Limb (tissue), 2 donors: ENCODE measurements around the gene CFAP298.
"Not testable (repeated sequence)": the region's sequence is repeated elsewhere in the genome, so short reads cannot be mapped to it uniquely, and the experiment has no call there.

Experiments
- DNase-seq, 2 donors: peaks; one replicate each; pipeline ENCODE4 v3.0.0-alpha.2; 2016; ENCODE audit errors: extremely low spot score in 2 of 2

Gene CFAP298

DNA sequence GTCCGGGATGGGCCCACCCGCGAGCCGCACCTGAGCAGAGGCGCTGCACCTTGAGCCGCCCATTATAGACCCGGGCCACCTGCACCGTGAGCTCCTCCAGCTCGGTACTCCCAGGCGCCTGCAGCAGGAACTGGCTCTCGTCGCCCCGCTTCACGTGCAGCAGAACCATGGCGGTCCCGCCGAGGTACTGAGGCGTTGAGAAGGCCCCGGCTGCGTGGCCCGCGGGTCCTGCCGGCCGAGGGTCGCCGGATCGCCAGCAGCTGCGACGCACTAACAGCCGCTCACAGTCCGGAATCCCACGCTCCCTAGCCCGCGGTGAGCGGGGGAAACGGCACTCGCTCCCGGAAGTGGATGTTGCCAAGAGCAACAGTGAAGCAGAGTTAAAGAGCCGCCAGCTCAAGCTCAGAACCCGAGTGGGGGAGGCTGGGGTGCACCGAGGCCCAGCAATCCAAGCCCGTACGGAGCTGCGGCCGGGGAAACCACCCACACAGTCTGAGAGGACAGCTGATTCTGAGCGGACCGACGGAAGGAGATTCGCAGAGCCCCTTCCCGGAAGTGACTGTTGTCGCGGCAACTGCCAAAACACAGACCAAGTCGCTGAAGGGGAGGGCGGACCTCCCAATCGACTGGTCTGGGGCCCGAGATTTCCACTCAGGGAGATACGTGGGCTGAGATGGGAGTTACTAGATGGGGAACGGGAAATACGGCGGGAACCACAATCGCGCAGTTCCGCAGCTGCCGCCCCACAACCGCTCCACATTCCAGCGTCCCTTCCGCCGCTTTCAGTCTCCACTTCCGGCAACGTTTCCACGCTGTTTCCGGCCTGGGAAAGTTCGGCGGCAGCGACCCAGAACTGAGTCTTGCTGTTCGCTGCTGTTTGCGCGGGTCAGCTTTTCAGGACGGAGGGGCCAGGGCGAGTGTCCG is at the start of gene CFAP298:
CFAP298 (minus strand) TSS at position 303 of the 924 bp plus-strand sequence; CDS start at position 169, 134 bp downstream.
- peak; percentile 88 to 94 for DNase-seq

- not testable (repeated sequence) for DNase-seq
Observed at GRCh38 chr21:32661026-32661782, 49.0 kb upstream of the CFAP298 start.

DNA sequence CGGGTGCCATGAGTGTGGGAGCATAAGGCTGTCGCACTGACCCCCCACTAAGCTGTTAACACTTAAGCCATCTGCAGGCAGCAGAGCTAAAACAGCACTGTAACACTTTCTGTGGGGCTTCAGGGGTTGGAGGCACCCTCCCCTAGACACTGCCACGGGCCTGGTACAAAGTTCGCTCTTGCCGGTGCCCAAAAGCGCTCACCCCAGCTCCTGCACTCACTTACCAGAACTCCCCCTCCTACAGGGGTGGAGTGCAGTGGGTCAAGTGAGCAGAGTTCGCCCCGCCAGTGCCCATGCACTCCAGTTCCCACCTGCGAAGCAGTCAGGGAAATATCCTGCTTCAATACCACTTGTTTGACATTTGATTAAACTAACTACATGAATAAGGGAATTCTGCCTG is 46.3 kb upstream of the CFAP298 start:
- DNase-seq = no peak

DNA sequence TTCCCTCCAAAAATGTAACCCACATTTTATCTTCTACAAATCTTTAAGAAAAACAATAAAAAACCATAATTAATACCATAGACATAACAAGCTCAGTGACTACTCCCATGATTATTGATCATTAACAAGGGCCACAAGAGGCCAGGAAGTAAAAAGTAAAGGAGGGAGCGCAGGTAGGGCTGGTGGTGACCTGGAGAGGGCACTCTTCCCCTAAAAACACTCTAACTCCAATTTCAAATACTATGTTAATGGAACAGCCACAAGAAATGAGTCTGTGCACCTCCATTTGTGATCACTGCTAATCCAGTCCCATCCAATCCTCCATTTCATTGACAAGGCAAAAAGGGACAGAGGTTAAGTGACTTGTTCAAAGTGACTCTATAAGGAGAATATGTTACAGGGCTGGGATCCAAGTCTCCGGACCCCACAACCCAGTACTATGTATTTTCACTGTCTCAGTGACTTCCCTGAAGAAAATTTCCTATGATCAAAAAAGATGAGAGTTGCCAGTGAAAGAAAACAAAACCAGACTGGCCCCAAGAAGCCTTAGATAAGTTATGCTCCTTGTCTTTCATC is 41.2 kb upstream of the CFAP298 start:
- no peak for DNase-seq

GRCh38 chr21:32648165-32648564 is 36.0 kb upstream of the CFAP298 start:
- no peak for DNase-seq

DNA sequence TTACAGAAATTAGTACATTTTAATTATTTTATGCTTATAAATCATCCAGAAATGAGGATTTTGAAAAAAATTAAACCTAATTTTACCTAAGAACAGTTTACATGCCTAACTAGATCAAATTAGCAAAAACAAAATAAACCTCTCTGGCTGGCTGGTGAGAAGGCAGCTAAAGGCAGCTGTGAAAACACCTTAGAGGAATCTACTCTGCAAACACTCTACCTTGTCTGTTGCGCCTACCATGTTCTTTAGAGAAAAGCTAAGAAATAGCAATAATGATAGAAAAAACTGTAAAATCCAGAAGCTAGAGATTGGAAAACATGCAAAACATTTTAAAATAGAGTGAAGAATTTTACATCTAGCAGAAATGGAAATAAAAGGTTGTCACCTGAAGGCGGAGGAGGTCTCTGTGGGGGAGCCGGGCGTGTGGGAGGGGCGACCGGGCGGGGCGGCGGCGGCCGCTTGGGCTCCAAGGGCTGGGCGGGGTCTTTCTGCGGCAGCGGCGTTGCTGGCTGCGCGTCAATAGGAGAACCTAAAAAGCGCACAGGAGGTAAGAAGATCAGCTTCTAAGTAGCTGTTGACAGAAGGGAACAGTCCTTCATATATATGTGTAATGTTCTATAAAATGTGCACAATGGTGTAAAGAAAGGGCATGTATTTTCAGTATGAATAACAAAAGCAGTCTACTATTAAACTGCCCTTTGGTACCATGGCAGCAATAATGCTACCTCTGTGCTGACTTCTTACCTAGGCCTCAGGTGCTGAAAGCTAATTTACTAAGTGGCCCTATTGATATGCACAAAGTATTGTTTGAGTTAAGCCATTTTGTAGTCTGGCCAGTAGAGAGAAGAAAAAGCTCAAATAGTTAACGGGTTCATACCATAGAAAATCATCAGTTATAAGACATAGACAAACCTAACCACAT is 33.3 kb upstream of the CFAP298 start:
- no peak for DNase-seq

GRCh38 chr21:32641710-32642698 is 29.8 kb upstream of the CFAP298 start:
- no peak for DNase-seq

GRCh38 chr21:32626621-32627196 is 14.5 kb upstream of the CFAP298 start:
- no peak for DNase-seq

- not testable (repeated sequence) for DNase-seq
Observed at GRCh38 chr21:32618218-32618617, 6.0 kb upstream of the CFAP298 start.

DNA sequence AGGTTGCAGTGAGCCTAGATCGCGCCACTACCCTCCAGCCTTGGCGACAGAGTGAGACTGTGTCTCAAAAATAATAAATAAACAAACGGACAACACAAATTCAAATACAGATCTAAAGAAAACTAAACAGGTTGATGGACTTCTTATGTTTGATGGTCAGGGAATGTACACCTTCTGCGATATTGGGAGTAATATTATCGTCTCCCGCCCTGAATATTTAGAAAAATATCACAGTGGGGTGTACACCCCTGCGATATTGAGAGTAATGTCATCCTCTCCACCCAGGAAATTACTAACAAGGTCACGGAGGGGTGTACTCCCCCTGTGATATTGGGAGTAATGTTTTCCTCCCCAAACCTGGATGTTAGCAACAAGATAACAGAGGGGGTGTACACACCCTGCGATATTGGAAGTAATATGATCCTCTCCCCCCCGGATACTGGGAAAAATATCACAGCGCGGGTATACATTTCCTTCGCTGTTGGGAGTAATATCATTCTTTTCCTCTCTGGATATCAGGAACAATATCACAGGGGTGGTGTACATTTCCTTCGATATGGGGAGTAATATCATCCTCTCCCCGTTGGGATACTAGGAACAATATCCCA is 1.4 kb upstream of the CFAP298 start:
- no peak for DNase-seq

GRCh38 chr21:32612999-32613337 is 791 bp upstream of the CFAP298 start:
- no peak for DNase-seq

- peak in 1 of 2 donors; percentile 40 for DNase-seq
Observed at GRCh38 chr21:32611471-32611997, 643 bp downstream of the CFAP298 start.

DNA sequence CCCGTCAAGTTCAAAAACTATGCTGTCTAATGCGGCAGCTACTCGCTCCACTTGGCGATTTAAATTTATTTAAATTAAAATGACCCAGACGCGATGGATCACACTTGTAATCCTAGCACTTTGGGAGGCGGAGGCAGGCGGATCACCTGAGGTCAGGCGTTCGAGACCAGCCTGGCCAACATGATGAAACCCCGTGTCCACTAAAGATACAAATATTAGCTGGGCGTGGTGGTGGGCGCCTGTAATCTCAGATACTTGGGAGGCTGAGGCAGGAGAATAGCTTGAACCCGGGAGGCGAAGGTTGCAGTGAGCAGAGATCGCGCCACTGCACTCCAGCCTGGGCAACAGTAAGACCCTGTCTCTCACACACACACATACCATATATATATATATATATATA is 1.2 kb downstream of the CFAP298 start:
- not testable (repeated sequence) for DNase-seq

- no peak for DNase-seq
Observed at GRCh38 chr21:32608851-32609250, 3.3 kb downstream of the CFAP298 start.

- no peak for DNase-seq
Observed at GRCh38 chr21:32605469-32605868, 6.7 kb downstream of the CFAP298 start.

GRCh38 chr21:32604464-32604863 is 7.7 kb downstream of the CFAP298 start:
- DNase-seq = no peak

DNA sequence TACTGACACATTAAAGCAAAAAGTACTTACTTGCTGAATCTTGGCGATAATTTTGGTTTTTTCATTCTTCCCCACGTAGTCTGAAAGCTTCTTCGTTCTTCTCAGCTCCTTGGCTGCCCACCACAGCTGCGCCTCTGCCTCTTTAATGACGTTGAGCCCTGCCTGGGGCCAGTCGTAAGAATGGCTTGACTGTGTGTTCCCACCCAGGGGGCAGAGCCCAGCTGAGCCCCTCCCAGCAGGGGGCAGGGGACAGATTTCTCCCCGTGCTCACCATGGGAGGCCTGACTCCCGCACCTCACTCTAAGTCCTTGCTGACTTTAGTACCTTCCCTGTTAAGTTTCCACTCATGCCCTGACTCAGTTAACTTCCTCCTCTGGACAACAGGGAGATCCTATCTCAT is 9.0 kb downstream of the CFAP298 start:
- DNase-seq = no peak

GRCh38 chr21:32602099-32602498 is 10.1 kb downstream of the CFAP298 start:
- no peak for DNase-seq

DNA sequence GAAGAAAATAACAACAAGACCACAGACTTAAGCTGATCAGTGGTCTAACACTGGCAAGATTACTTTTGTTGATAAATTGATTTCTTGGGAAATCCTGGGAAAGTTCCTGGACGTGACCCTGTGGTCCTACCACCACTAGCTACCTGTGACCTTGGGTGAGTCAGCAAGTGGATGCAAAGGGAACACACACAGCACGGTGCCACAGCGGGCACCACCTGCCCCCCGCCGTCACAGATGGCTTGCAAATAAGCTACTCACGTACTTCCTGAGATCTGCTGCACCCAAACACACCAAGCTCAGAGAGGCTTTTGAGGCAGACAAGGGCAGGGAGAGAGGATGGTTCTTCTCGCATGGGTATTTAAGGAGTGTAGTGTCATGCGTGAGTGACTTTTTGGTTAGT is 12.7 kb downstream of the CFAP298 start:
- DNase-seq = no peak
